ENCODE data around the gene PHACTR1. TPM values are rescaled to one million over a fixed set of nuclear protein-coding genes. Genes with fewer than 3 reads are reported as not detected.
A peak's percentile ranks its signal among the peaks of the same experiment; 100 is the strongest.

The PHACTR1 gene
- polyA plus RNA-seq, 10 donors, result 3.3 to 9.6 (median 5.0) TPM

- no peak for DNase-seq
Measured at GRCh38 chr6:13285705-13286104, 569.1 kb downstream of the PHACTR1 start.

DNA sequence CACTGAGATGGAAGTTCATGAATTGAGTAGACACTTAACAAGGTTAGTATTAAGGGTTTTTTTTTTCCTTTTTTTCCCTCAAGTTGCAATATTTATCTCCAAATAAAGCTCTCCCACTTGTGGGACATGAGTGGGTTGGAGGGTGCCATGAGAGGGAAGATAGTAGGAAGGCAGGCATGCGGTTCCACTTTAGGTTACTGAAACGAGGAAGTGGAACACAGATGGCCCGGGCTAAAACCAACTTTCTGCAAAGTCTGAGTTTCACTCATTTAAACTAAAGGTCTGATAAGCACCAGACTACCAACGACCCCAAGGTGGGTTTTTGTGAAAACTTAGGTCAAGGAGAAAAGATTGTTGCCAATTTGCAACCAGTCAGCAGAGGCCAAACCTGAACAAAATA, 569.6 kb downstream of the PHACTR1 start:
- no peak for DNase-seq

DNA sequence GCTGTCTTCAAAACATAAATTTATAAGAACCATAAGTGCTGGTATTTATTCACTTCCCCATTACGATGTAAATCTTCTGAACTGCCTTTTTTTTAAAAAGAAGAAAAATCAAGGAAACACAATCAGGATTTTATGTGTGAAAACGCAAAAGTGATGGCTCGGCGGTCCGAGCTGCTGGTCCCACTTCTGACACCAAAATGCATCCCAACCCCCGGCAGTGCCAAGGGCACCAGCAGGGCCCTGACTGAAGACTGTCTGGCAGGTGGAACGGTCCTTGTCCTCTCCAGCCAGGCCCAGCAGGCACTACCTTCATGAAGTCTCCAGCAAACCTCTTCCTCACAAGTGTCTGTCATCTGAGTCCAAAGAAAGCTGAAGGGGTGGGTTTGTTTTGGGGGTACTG, 570.5 kb downstream of the PHACTR1 start:
- DNase-seq, result no peak

DNA sequence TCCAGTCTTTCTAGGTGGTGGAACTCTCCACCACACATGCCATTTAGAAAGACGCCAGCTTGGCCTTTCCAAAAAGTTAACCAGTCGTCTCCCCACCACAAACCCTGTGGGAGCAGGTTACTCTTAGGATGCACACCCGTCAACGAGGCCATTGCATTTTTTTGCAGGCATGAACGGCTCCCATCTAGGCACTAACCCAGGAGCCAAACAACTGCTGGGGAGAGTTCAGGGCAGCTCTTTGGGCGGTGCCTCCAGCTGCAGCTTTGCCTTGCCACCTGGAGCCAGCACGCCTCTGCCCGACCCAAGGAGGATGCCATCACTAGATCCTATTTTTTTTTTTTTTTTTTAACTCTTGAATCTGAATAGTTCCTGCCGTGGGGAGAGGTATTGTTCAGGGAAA, 571.9 kb downstream of the PHACTR1 start:
- DNase-seq, result no peak

GRCh38 chr6:13288969-13289391, 572.4 kb downstream of the PHACTR1 start:
- no peak for DNase-seq

DNA sequence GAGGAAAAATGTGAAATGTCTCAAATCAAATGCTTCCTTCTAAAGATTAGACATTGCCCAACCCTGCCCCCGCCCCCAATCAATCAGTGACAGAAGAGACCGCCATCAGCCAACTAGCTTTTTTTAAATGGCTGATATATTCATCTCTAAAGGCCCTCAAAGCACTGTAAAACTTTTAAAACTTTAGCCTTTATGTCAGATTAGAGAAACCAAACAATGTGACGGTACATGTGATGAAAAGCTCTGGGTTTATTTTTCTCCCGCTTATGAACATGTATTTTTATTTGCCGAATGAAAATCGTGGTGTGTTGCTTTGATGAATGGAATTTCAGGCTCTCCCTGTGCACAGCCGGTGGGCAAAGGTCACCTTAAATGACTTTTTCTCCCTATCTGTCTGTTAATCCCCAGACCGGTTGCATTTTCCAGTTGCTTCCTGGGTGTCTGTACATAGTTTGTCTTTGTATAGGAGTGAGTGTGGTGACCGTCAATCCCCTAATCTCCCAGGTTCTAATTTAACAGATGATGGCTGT, 573.3 kb downstream of the PHACTR1 start:
- no peak for DNase-seq

DNA sequence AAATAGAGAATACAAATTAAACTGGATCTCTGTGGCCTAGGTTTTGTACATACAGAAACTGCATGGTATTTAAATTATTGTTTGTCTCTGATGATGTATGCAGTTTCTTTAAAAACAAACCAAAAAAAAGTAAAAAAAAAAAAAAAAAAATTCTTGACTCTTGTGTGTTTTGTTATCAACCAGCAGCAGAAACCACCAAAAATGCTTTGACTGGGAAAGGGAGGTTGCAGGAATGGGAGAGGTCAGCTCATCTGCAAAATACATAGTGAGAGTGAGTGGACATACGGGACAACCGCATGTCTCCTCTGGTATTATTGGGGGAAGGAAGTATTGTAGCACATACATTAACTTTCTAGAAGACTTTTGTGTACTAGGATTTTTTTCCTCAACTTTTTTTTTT, 573.8 kb downstream of the PHACTR1 start:
- no peak for DNase-seq

- no peak for DNase-seq
Measured at GRCh38 chr6:13292774-13293173, 576.2 kb downstream of the PHACTR1 start.

DNA sequence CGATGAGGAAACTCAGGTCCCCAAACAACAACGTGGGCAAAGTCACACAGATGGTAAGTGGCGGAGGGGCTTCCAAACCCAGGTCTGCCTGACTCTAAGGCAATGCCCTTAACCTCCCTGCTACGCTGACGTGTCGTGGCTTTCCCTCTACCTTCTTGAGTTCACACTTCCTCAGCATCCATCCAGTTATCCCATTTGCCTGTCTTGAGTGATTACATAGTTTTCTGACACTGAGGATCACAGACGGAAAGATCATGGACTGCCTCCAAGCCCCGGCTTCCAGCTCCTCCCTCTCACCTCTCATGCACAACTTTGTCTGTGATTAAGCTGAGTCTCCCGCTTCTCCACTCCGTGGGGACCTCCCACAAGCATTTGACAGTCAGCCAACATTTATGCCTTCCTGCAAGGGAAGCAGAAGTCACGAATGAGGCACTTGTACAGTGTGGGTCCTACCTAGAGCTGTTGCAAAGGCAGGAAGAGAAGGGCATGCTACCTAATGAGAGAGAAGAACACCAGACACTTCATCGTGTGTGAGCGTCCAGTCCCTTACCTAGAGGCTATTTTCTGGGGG, 578.0 kb downstream of the PHACTR1 start:
- DNase-seq, result no peak

DNA sequence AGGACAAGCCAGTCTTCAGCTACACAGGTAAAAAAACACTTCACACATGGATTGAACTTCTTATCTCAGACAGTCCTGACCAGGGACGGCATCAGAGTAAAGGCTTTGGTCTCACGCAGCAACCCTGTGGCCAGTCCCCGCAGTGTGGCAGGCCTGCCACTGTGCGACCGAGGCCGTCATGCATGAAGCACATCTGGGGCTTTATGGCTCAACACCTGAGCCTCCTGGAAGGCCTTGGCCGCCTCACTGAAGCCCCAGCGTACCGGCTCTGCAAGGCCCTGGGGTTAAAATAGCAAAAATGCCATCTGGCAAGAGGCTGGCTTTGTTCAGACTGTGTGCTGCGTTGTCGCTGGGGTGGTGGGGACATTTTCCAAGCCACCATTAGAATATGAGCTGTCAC, 579.0 kb downstream of the PHACTR1 start:
- DNase-seq, result no peak

- DNase-seq, result no peak
Measured at GRCh38 chr6:13296536-13296997, 580.0 kb downstream of the PHACTR1 start.

DNA sequence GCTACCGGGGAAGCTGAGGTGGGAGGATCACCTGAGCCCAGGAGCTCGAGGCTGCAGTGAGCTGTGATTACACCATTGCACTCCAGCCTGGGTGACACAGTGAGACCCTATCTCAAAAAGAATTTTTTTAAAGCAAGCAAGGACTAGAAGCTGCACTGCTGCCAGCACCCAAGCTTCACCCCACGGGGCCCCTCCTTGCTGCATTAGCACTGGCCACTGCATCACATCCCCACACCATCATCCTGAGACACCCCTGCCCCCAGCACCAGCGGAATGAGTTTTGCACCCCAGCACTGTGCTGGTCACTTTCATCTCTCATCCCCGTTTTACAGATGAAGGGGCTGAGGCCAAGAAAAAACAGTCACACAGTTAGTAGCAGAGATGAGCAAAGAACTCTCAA, 580.8 kb downstream of the PHACTR1 start:
- no peak for DNase-seq

DNA sequence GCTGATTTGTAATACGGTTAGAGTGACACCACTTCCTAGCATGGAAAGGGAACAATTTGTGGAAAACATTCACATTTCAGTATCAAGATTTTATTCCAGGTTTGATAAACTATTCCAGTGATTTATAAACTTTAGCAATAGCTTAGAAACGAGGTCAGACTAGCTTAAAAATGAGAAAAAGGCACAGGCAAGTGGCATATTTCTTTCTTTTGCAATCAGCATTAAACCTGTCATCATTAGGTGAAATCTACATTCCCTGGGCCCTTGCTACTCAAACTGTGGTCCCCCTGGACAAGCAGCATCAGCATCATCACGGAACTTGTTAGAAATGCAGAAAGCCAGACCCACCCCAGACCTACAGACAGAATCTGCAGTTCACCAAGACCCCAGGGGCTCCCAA, 581.9 kb downstream of the PHACTR1 start:
- no peak for DNase-seq

- DNase-seq, result no peak
Measured at GRCh38 chr6:13299403-13299821, 582.8 kb downstream of the PHACTR1 start.

DNA sequence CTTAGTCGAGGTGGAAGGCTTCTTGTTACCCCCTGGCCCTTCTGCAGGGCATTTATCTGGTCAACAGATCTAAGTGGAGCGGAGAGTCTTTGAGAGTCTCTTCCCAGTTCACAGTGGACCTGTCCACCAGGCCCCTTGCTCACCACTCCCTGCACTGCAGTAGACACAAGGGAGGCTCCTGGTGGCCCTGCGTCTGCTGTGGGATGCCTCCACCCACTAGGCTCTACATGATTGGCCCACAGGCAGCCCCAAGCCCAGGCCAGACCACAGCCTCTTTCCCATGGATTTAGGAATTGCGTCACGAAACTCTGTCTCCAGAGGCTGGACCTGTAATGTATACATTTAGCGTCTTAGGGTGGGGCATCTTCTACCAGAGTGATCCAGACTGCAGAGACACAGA, 583.4 kb downstream of the PHACTR1 start:
- DNase-seq, result no peak

GRCh38 chr6:13300643-13301590, 584.4 kb downstream of the PHACTR1 start:
- DNase-seq, result no peak

GRCh38 chr6:13302291-13302690, 585.7 kb downstream of the PHACTR1 start:
- DNase-seq, result no peak

- peak; percentile 36 to 95 (median 67) for DNase-seq
Measured at GRCh38 chr6:13302751-13303667, 586.4 kb downstream of the PHACTR1 start.

GRCh38 chr6:13303668-13304017, 587.1 kb downstream of the PHACTR1 start:
- DNase-seq, result peak; percentile 75 to 81 (median 80)

DNA sequence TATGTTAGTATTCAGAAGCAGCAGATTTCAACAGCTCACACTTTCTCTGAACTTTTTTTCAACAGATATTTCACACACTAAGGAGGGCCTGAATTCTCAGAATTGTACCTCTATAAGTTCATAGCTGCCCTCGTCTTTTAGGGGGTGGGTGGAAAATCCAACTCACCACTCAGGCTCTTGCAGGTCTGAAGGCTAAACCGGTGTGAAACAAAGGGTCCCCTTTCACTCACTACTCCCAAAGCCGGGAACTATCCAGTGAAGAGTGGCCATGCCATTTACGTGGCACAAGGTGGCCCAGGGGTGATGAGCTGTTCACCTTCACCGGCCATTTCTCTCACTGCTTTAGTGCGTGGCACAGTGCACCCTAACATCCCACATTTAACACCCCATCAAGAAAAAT, 587.5 kb downstream of the PHACTR1 start:
- no peak for DNase-seq

DNA sequence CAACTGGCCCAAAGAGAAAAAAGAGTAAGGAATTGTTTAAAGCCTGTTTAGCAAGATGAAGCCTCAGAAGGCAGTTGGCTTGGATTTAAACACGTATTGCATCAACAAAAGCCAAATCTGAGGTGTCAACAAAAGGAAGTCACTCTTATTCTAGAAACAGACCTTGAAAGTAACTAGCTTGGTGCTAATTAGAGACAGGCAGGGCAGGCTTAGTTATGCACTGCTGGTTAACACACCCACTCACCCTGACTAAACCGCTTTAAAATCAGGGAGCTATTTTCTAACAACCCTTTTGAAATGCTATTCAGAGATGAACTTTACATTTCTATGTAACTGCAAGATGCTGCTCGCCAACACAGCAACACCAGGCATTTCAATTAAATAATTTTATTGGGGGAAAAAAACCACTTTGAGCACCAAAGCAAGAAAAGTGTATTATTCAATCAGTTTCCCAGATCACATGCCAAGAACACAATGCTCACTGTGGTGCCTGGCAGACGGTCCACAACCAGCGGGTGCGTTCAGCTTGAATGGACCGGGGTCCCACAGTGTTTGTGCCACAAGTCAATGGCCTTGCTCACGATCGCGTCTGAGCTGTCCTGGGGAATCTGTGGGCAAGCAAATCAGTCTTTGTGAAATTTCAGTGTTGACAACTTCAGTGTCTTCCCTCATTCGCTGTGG, 588.2 kb downstream of the PHACTR1 start:
- no peak for DNase-seq

All from muscle of back (tissue), 11 donors.